T-helper 2 cell treated with Interferon-gamma antibody and Interleukin-4, amounts not matched to agents 100 ng/mL and 5 ng/mL, for 36 hours (primary cell): ENCODE results near the gene PDZRN3. TPM values are rescaled to one million over a fixed set of nuclear protein-coding genes. Genes with fewer than 3 reads are reported as not detected.

Experiments
- intact Hi-C: fragments of 100-400 bp; cut with micrococcal nuclease; formaldehyde crosslinking; loops from one replicate; pipeline ENCODE4 v1.15.1; 2023
- total RNA-seq: library from RNA; stranded (reverse); gene quantifications from 2 replicates; pipeline ENCODE4 v1.2.3, GENCODE V29; 2022

PDZRN3 gene
- total RNA-seq, 1 donor from 2014 or later = not detected

- intact Hi-C loops = no loop called here
Measured at GRCh38 chr3:73525591-73525990, 99.2 kb downstream of the PDZRN3 start.

- intact Hi-C loops = no loop called here
Measured at GRCh38 chr3:73523661-73524060, 101.1 kb downstream of the PDZRN3 start.

- intact Hi-C loops = no loop called here
Measured at GRCh38 chr3:73521734-73522336, 102.9 kb downstream of the PDZRN3 start.

GRCh38 chr3:73520931-73521461 is 103.7 kb downstream of the PDZRN3 start:
- intact Hi-C loops = no loop called here

- intact Hi-C loops = no loop called here
Measured at GRCh38 chr3:73516631-73517030, 108.1 kb downstream of the PDZRN3 start.

- intact Hi-C loops = no loop called here
Measured at GRCh38 chr3:73513260-73513659, 111.5 kb downstream of the PDZRN3 start.

GRCh38 chr3:73511571-73512525 is 112.9 kb downstream of the PDZRN3 start:
- intact Hi-C loops = no loop called here

- intact Hi-C loops = no loop called here
Measured at GRCh38 chr3:73510784-73511183, 114.0 kb downstream of the PDZRN3 start.

- intact Hi-C loops = no loop called here
Measured at GRCh38 chr3:73510334-73510733, 114.4 kb downstream of the PDZRN3 start.

GRCh38 chr3:73509816-73510215 is 114.9 kb downstream of the PDZRN3 start:
- intact Hi-C loops = no loop called here

- intact Hi-C loops = no loop called here
Measured at GRCh38 chr3:73509066-73509465, 115.7 kb downstream of the PDZRN3 start.

GRCh38 chr3:73508330-73508954 is 116.3 kb downstream of the PDZRN3 start:
- intact Hi-C loops = no loop called here

- intact Hi-C loops = no loop called here
Measured at GRCh38 chr3:73504852-73505251, 119.9 kb downstream of the PDZRN3 start.

- intact Hi-C loops = no loop called here
Measured at GRCh38 chr3:73504239-73504638, 120.5 kb downstream of the PDZRN3 start.

GRCh38 chr3:73503781-73504180 is 121.0 kb downstream of the PDZRN3 start:
- intact Hi-C loops = loop anchor here (2.0 kb wide), 1 partner anchor 47 kb away; no protein-coding TSS in a partner anchor

- intact Hi-C loops = loop anchor here (1.0 to 2.0 kb wide), 2 partner anchors 46 to 402 kb away; no protein-coding TSS in a partner anchor
Measured at GRCh38 chr3:73502609-73503583, 121.8 kb downstream of the PDZRN3 start.

GRCh38 chr3:73500321-73500720 is 124.4 kb downstream of the PDZRN3 start:
- intact Hi-C loops = no loop called here

GRCh38 chr3:73499787-73500186 is 125.0 kb downstream of the PDZRN3 start:
- intact Hi-C loops = no loop called here

- intact Hi-C loops = no loop called here
Measured at GRCh38 chr3:73498764-73499622, 125.7 kb downstream of the PDZRN3 start.
